HUDEP-2 (cell line): Measurements from ENCODE around the gene SCLY.

ENCODE experiments used
- DNase-seq, 76 experiments: peaks; one replicate each; lab custom pipeline; 2025; ENCODE audit not compliant: unreplicated experiment in 76 of 76; lab: John Stamatoyannopoulos, UW

The SCLY gene

DNA sequence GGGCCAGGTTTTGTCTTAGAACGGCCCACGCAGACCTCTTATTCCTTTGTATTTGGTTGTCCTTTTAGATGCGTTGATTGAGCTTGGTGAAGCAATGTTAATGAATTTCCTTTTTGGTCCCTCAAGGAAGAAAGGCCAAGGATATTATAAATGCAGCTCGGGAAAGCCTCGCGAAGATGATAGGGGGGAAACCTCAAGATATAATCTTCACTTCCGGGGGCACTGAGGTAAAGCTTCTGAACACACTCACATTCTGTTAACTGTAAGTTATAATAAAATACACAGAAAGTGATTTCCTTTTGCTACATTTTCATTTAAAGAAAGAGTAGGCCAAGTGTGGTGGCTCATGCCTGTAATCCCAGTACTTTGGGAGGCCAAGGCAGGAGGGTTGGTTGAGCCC lies 7.1 kb downstream of the SCLY start:
- no peak for DNase-seq

DNA sequence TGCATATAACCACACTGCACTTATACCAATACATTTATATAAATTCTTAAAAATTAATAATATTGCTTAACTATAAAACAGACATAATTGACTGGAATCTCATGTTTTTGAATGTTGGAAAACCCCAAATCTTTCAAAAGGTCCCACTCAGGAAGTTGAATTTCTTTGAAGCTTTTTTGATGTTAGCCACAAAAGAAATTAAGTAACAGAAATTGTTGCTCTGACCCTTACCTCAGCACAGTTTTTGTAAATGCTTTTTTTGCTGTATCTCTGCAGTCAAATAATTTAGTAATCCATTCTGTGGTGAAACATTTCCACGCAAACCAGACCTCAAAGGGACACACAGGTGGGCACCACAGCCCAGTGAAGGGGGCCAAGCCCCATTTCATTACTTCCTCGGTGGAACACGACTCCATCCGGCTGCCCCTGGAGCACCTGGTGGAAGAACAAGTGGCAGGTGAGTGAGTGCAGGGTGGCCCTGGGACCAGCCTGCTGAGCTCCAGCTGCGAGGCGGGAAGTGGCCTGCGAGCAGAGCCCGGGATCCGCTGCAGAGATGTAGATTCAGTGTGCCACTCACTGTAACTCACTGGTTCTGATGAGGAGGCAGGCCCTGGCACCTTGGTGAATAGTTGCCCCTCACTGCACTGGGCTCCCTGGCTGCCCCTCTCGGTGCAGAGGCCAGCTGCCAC lies 8.4 kb downstream of the SCLY start:
- no peak for DNase-seq

- DNase-seq: no peak
Measured at GRCh38 chr2:238069877-238070276, 9.1 kb downstream of the SCLY start.

GRCh38 chr2:238075397-238075796 lies 14.6 kb downstream of the SCLY start:
- no peak for DNase-seq

DNA sequence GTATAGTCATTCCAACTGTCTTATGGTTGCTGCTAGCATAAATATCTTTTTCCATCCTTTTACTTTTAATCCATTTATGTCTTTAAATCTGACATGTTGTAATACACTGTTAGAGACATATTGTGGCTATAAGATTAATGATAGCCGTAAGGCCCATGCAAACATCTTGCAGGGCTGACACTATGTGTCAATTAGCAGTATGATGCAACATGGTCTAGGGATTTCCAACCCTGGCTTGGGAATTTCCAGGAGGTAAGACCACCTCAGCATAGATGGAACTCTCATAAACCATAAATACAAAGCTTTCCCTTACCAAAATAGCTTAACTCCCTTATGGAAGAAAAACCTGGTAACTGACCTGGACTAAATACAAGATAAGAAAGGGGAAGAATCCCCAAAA lies 16.5 kb downstream of the SCLY start:
- no peak for DNase-seq

GRCh38 chr2:238079874-238080327 lies 19.1 kb downstream of the SCLY start:
- no peak for DNase-seq

GRCh38 chr2:238080518-238080917 lies 19.7 kb downstream of the SCLY start:
- DNase-seq: no peak

DNA sequence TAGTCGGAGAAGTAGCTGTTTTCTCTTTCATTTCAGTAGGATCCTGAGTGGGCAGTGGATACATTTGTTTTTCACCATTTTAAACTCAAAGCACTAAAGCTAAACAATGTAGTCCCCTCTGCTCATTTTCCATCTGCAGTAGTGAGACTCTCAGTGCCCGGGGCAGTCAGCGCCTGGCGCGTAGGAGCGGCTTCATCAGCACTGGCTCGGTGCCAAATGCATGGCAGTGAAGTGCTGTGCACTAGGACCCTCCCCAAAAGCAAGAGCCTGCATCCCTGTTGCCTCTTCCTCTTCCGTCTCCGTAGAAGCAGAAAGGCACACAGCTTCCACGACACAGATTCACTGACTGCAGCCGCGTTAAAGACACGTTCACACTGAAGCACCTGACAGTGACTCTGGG lies 20.3 kb downstream of the SCLY start:
- no peak for DNase-seq

GRCh38 chr2:238081561-238081960 lies 20.8 kb downstream of the SCLY start:
- DNase-seq: no peak

- DNase-seq: no peak
Measured at GRCh38 chr2:238082151-238082550, 21.4 kb downstream of the SCLY start.

DNA sequence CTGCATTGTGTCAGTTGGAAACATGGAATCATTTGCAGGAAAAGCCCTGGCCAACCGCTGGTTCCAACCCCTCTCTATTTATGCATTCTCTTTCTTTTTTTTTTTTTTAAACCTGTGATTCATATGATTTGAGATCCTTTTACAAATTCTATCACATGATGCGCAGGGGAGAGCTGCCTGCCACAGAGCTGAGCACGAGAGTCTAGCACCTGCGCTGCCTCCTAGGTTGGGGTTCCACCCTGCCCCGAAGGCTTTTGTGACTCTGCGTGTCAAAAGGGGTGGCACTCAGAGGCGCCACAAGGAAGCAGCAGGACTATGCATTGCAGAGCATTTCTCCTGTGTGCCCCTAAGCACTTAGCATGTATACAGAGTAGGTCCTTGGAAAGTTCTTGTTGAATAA lies 22.0 kb downstream of the SCLY start:
- DNase-seq: no peak

DNA sequence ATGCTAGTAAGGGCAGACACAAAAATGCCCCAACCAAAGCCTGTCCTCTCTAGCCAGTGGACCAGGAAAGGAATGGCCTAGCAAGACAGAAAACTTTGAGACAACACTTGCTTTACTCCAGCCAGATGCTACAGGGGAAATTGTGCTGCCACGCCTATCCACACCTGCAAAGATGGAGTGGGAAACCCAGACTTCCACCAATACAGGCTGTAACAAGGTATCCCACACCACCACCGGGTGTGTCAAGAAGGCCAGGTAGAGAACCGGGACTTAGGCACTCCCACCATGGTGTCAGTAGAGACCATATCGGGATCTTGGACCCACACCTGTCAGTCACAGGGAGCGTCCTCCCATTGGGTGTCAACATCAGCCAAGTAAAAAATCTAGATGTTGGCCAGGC lies 23.1 kb downstream of the SCLY start:
- DNase-seq: no peak

- DNase-seq: no peak
Measured at GRCh38 chr2:238084761-238085160, 24.0 kb downstream of the SCLY start.

- DNase-seq: no peak
Measured at GRCh38 chr2:238085899-238086298, 25.1 kb downstream of the SCLY start.

- no peak for DNase-seq
Measured at GRCh38 chr2:238087211-238087610, 26.4 kb downstream of the SCLY start.

DNA sequence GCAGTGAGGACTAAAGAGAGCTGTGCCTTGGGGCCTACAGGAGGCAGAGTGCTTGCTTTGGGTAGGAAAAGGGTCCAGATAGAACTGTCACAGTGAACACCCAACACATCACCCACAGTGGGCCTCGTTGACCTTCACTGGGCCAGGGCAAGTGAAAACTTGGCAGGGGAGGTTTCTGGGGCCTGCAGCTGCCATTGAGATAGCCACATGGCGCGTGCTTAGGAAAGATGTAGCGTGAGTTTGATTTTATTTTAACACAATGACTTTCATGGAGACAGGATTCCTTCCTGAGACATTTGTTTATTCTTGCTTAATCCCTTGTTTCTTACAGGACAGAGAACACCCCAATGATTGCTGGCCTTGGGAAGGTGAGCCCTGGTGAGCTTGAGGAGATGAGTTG lies 30.1 kb downstream of the SCLY start:
- no peak for DNase-seq

- no peak for DNase-seq
Measured at GRCh38 chr2:238091436-238092060, 30.7 kb downstream of the SCLY start.

DNA sequence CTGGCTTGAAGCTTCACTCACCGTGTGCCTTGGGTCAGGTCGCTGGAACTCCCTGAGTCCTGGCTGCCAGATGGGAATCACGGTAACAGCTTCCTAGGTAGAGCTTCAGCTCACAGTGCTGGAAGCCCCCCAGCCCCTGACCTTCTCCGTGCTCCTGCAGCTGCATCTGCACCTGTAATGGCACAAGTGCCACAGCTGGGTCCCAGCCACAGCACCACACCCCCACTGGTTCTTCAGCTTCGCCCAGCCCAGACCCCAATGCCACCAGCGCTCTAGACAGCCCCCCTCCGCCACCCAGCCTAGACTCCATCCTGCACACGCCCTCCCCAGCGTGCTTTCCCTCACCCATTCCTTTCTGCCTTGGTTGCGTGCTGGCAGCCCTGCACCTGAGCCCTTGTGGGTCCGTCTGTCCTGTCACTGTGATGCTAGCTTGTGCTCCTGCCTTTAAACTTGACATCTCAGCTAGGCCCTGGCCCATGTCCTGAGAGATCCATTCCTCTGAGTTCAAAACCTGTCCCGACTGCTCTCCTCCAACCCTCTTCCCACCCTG lies 31.8 kb downstream of the SCLY start:
- no peak for DNase-seq

DNA sequence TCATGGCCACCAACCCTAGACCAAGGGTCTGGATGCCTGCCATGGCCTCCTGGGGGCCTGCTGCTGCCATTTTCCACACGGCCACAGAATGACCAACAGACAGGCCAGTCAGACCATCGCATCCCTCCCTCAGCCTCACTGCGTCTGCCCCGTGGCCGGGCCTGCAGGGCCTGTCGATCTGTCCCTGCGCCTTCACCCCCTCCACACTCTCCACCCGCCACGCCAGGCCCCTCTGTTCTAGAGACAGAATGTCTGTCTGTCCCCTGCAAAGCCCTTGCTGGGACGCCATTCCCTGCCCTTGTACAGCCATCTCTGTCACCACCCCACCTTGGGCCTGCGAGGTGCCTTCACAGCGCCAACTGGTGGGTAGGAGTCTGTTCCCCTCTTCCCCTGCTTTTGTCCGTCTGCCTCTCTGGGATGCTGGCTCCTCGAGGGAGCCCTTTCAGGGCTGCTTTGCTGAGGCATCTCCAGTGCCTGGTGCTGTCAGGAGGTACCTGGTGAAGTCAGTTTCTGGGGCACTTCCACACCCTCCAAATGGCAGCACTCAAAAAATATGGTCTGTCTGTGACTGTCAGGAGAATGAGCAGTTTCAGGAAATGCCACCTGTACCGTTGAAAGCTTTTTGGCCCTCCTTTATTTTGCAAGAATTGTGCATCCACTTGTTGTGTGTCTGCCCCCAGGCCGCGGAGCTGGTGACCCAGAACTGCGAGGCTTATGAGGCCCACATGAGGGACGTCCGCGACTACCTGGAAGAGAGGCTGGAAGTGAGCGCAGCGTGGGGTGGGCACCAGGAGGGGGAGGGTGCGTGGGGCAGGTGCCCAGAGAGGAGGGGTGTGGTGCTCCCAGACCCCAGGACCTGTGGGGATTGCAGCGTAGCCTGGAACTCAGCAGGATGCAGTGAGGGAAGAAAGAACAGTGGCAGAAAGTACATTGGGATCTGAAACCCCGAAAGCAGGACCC lies 32.7 kb downstream of the SCLY start:
- DNase-seq: no peak

- DNase-seq: no peak
Measured at GRCh38 chr2:238094438-238095022, 33.7 kb downstream of the SCLY start.

- DNase-seq: no peak
Measured at GRCh38 chr2:238095143-238095542, 34.3 kb downstream of the SCLY start.
